GM23248 (cell line): ENCODE measurements around the gene DPP6. TPM values are rescaled to one million over a fixed set of nuclear protein-coding genes. Genes with fewer than 3 reads are reported as not detected.

Source experiments
- DNase-seq: peaks from one replicate; pipeline ENCODE4 v3.0.0-alpha.2; 2015
- H2AFZ ChIP-seq: fragments of 200-600 bp; sonication (generic); 2 replicates; pipeline ENCODE4 v1.6.1; 2016; ENCODE audit warnings: antibody characterized with exemption
- H3F3A ChIP-seq: fragments of 200-600 bp; sonication (generic); 2 replicates; pipeline ENCODE4 v1.6.1; 2016; ENCODE audit warnings: mild to moderate bottlenecking, antibody characterized with exemption, mixed run types; ENCODE audit not compliant: insufficient read depth
- H3K27ac ChIP-seq: fragments of 200-600 bp; sonication (generic); 2 replicates; pipeline ENCODE4 v1.5.1; 2016; ENCODE audit warnings: mild to moderate bottlenecking
- H3K27me3 ChIP-seq: fragments of 200-600 bp; sonication (generic); replicated peaks from 2 replicates; pipeline ENCODE4 v1.6.1; 2016; ENCODE audit warnings: mild to moderate bottlenecking; ENCODE audit not compliant: insufficient read depth
- H3K36me3 ChIP-seq: fragments of 200-600 bp; sonication (generic); 2 replicates; pipeline ENCODE4 v1.6.1; 2016; ENCODE audit warnings: low read depth, mild to moderate bottlenecking
- H3K4me1 ChIP-seq: fragments of 200-600 bp; sonication (generic); 2 replicates; pipeline ENCODE4 v1.6.1; 2016; ENCODE audit warnings: mild to moderate bottlenecking; ENCODE audit not compliant: insufficient read depth
- H3K4me2 ChIP-seq: fragments of 200-600 bp; sonication (generic); one replicate; pipeline ENCODE4 v1.6.1; 2016; ENCODE audit warnings: mild to moderate bottlenecking; ENCODE audit not compliant: unreplicated experiment
- H3K4me3 ChIP-seq: fragments of 200-600 bp; sonication (generic); 2 replicates; pipeline ENCODE4 v1.5.1; 2016; ENCODE audit warnings: mild to moderate bottlenecking
- H3K79me2 ChIP-seq: fragments of 200-600 bp; sonication (generic); 2 replicates; pipeline ENCODE4 v1.6.1; 2016; ENCODE audit warnings: mild to moderate bottlenecking; ENCODE audit not compliant: insufficient read depth
- H3K9ac ChIP-seq: fragments of 200-600 bp; sonication (generic); 2 replicates; pipeline ENCODE4 v1.6.1; 2016; ENCODE audit warnings: mild to moderate bottlenecking
- H3K9me2 ChIP-seq: fragments of 200-600 bp; sonication (generic); 2 replicates; pipeline ENCODE4 v1.6.1; 2016; ENCODE audit warnings: mixed run types, mild to moderate bottlenecking, moderate library complexity; ENCODE audit not compliant: insufficient read depth
- H3K9me3 ChIP-seq: fragments of 200-600 bp; sonication (generic); one replicate; pipeline ENCODE4 v1.6.1; 2017; ENCODE audit warnings: low read depth
- H4K20me1 ChIP-seq: fragments of 200-600 bp; sonication (generic); 2 replicates; pipeline ENCODE4 v1.6.0; 2016; ENCODE audit not compliant: insufficient read depth
- EZH2 ChIP-seq: fragments of 200-600 bp; sonication (generic); IDR thresholded peaks from 2 replicates; pipeline ENCODE4 v1.6.1; 2018; ENCODE audit warnings: antibody characterized with exemption, mild to moderate bottlenecking; ENCODE audit not compliant: insufficient read depth, poor library complexity, severe bottlenecking
- EZH2phosphoT487 ChIP-seq: fragments of 200-600 bp; sonication (generic); IDR thresholded peaks from 2 replicates; pipeline ENCODE4 v1.6.1; 2018; ENCODE audit warnings: antibody characterized with exemption, moderate library complexity, mild to moderate bottlenecking, low read depth; ENCODE audit not compliant: insufficient read depth
- WGBS, 2 experiments: methylation state at CpG; one replicate each; pipeline ENCODE4 v1.1.6; 2015 to 2017; ENCODE audit warnings: low lambda C conversion rate in 2 of 2, low coverage in 1 of 2; ENCODE audit errors: missing lambda C conversion rate in 2 of 2; 5-methylcytosine and 5-hydroxymethylcytosine counted together
- in situ Hi-C: fragments of 300-500 bp; cut with MboI; formaldehyde crosslinking; loops from 2 replicates; pipeline ENCODE4 v1.15.0; 2020
- polyA plus RNA-seq: library from polyadenylated mRNA; unstranded; fragments of >200 nt; fragmentation: Nextera tagmentation; extraction: Ambion mirVana; gene quantifications from 2 replicates; pipeline ENCODE4 v1.2.1, GENCODE V29; 2016
- total RNA-seq: library from RNA; depleted of rRNA; stranded (reverse); fragments of >200 nt; shearing (Covaris generic); gene quantifications from 2 replicates; pipeline ENCODE4 v1.2.3, GENCODE V29; 2014

The DPP6 gene
- total and polyA plus RNA-seq, 2 experiments from 2014 or later = not detected

- in situ Hi-C loops = loop anchor here (25.0 kb wide), 1 partner anchor 846 kb away; no protein-coding TSS in a partner anchor
- TF ChIP-seq EZH2 = no peak
- no peak for TF ChIP-seq EZH2phosphoT487
- Histone ChIP-seq H3K4me2 (no peak overlapping the region), H4K20me1 (no peaks in the 10 kb centered on the region), H3K36me3 (no peaks in the 10 kb centered on the region), H3K9ac (no peak overlapping the region), H3K9me3 (no peaks in the 10 kb centered on the region), H3K27me3 (no peaks in the 10 kb centered on the region), H3K27ac (no peak overlapping the region), H3K4me3 (no peak overlapping the region), H3K9me2 (no peaks in the 10 kb centered on the region), H3K79me2 (no peaks in the 10 kb centered on the region), H3K4me1 (no peaks in the 10 kb centered on the region), H2AFZ (no peak overlapping the region), H3F3A (no peaks in the 10 kb centered on the region)
- 51 to 60% methylated on average over 8 to 14 of the region's 14 CpGs for WGBS, 2 experiments
- no peak for DNase-seq
These were observed 864.2 kb downstream of the DPP6 start for GRCh38 chr7:154916381-154916780.

GRCh38 chr7:154916856-154917807, 864.9 kb downstream of the DPP6 start:
- Histone ChIP-seq H3K36me3 (no peaks in the 10 kb centered on the region), H3F3A (no peaks in the 10 kb centered on the region), H3K79me2 (no peaks in the 10 kb centered on the region), H4K20me1 (no peaks in the 10 kb centered on the region), H3K9ac (no peak overlapping the region), H3K27me3 (no peaks in the 10 kb centered on the region), H3K9me2 (no peaks in the 10 kb centered on the region), H3K27ac (no peak overlapping the region), H3K4me1 (no peaks in the 10 kb centered on the region), H3K4me3 (no peak overlapping the region), H3K9me3 (no peaks in the 10 kb centered on the region), H3K4me2 (no peak overlapping the region), H2AFZ (no peak overlapping the region)
- TF ChIP-seq EZH2 (no peak), EZH2phosphoT487 (no peak)
- no peak for DNase-seq
- in situ Hi-C loops = loop anchor here (25.0 kb wide), 1 partner anchor 845 kb away; no protein-coding TSS in a partner anchor
- WGBS, 2 experiments = 77 to 81% methylated on average over 13 of the region's 13 CpGs

GRCh38 chr7:154917808-154918160, 865.6 kb downstream of the DPP6 start:
- no peak overlapping the region for H3K4me3 ChIP-seq
- no peak overlapping the region for H2AFZ ChIP-seq
- H3K9ac ChIP-seq = no peak overlapping the region
- no peak overlapping the region for H3K27ac ChIP-seq
- H3K9me3 ChIP-seq = no peaks in the 10 kb centered on the region
- H3K4me2 ChIP-seq = no peak overlapping the region
- H3F3A ChIP-seq = no peaks in the 10 kb centered on the region
- no peak for DNase-seq
- no peaks in the 10 kb centered on the region for H3K9me2 ChIP-seq
- H3K36me3 ChIP-seq = no peaks in the 10 kb centered on the region
- H3K4me1 ChIP-seq = no peaks in the 10 kb centered on the region
- in situ Hi-C loops = loop anchor here (25.0 kb wide), 1 partner anchor 845 kb away; no protein-coding TSS in a partner anchor
- H4K20me1 ChIP-seq = no peaks in the 10 kb centered on the region
- TF ChIP-seq EZH2phosphoT487 (no peak), EZH2 (no peak)
- no peaks in the 10 kb centered on the region for H3K27me3 ChIP-seq
- no peaks in the 10 kb centered on the region for H3K79me2 ChIP-seq
- 62 to 71% methylated on average over 4 to 7 of the region's 7 CpGs for WGBS, 2 experiments

GRCh38 chr7:154918266-154918665, 866.1 kb downstream of the DPP6 start:
- Histone ChIP-seq H3K9me3 (no peaks in the 10 kb centered on the region), H3K27me3 (no peaks in the 10 kb centered on the region), H3K27ac (no peak overlapping the region), H3K4me1 (no peaks in the 10 kb centered on the region), H3K9me2 (no peaks in the 10 kb centered on the region), H2AFZ (no peak overlapping the region), H3K79me2 (no peaks in the 10 kb centered on the region), H3K4me3 (no peak overlapping the region), H3K9ac (no peak overlapping the region), H3F3A (no peaks in the 10 kb centered on the region), H3K4me2 (no peak overlapping the region), H3K36me3 (no peaks in the 10 kb centered on the region), H4K20me1 (no peaks in the 10 kb centered on the region)
- in situ Hi-C loops = loop anchor here (25.0 kb wide), 1 partner anchor 844 kb away; no protein-coding TSS in a partner anchor
- no peak for TF ChIP-seq EZH2
- TF ChIP-seq EZH2phosphoT487 = no peak
- DNase-seq = no peak
- WGBS, 2 experiments = 73 to 79% methylated on average over 6 of the region's 6 CpGs
